Measurements from ENCODE around the gene PRSS53.
A peak's percentile ranks its signal among the peaks of the same experiment; 100 is the strongest.

Gene PRSS53

DNA sequence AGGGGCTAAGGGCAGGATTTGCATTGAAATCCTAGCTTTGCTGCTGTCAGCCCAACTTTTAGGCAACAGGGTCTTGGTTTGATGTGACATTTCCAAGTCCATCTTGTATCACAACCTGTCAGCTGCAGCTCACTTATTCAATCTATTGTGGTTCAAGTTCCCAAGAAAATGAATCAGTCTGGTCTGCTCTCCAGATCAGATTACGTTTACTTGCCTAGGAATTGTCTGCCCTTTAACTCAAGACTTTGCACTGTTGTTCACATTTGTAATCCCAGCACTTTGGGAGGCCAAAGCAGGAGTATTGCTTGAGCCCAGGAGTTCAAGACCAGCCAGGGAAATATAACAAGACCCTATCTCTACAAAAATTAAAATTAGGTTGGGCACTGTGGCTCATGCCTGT, 45.4 kb downstream of the PRSS53 start:
- no peak for DNase-seq (ENCODE audit: low read depth)

DNA sequence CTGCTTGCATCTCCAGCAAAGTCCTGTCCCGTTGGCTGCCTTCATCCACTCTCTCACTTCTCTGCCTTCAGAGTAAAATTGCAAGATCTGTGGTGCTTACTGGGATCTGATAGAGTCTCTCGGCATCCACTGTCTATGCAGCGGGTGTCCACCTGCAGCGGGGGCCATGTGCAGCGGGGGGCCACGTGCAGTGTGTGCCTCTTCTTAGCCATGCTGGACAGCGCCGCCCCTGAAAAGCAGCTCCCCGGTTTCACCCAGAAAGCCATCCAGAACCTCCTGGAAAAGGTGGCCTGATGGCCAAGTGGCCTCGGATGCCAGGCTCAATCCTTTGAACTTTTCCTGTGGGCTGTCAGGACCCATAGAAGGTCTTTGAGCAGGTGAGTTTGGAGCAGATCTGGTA, 45.9 kb downstream of the PRSS53 start:
- DNase-seq (ENCODE audit: low read depth), result no peak

DNA sequence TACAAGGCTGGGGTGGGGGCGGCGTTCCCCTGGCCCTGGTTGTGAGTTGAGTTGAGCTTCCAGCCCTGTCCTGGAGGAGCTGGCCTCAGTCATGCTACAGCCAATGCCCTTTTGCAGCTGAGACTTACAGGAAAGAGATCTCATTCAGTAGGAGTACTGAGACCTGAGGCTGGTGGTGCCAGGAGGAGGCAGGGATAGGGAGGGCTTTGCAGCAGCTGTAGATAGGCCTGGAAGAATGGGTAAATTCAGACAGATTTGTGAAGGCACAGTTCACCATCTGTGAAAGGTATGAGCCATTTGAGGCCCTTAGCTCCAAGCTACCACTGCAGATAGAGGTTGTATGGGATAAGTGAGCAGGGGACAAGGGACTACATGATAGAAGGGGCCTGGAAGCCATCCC, 49.8 kb downstream of the PRSS53 start:
- DNase-seq (ENCODE audit: low read depth), result no peak

DNA sequence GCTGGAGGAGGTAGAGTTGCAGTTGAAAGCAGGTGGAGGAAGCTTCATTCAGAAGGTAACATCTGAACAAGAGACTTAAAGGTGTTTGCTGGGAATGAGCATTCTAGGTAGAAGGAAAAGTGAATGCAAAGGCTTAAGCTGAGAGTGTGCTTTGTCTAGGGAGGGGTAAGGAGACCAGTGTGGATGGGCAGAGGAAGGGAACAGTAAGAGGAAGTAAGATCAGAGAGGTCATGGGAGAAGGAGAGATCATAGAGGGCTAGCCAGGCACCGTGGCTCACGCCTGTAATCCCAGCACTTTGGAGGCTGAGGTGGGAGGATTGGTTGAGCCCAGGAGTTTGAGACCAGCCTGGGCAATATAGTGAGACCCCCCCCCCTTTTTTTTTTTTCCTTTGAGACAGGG, 52.1 kb downstream of the PRSS53 start:
- DNase-seq (ENCODE audit: low read depth), result no peak

DNA sequence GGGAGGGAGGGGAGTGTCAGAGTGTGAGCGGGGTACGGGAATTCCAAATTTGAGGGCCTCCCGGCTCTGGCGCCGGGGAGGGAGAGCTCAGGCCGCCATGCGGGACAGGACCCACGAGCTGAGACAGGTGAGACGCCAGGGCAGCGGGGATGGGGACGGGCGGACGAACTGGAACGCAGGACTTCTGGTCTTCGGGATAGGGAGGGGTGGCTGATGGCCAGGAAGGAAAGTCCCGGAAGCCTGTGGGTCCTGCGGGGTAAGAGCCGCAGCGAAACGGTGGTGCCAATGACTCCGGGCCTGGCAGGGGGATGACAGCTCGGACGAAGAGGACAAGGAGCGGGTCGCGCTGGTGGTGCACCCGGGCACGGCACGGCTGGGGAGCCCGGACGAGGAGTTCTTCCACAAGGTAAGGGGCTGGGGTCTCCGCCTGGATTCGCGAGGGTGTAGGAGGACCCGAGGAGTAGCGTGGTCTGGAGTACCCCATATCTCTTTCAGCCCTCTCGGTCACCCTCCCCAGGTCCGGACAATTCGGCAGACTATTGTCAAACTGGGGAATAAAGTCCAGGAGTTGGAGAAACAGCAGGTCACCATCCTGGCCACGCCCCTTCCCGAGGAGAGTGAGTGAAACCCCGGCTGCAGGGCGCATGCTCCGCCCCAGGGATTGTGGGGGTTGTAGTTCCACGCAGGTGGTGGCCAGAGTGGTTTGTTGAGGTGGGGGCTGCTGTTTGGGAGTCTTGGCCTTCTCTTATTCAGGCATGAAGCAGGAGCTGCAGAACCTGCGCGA, 54.8 kb downstream of the PRSS53 start:
- DNase-seq (ENCODE audit: low read depth), result peak; percentile 85

All from stimulated activated CD8-positive, alpha-beta memory T cell treated with anti-CD3 and anti-CD28 coated beads, Interleukin-4, amount 100 ng/mL, for 24 hours (primary cell).